ENCODE results near the gene ING4.

The ING4 gene

DNA sequence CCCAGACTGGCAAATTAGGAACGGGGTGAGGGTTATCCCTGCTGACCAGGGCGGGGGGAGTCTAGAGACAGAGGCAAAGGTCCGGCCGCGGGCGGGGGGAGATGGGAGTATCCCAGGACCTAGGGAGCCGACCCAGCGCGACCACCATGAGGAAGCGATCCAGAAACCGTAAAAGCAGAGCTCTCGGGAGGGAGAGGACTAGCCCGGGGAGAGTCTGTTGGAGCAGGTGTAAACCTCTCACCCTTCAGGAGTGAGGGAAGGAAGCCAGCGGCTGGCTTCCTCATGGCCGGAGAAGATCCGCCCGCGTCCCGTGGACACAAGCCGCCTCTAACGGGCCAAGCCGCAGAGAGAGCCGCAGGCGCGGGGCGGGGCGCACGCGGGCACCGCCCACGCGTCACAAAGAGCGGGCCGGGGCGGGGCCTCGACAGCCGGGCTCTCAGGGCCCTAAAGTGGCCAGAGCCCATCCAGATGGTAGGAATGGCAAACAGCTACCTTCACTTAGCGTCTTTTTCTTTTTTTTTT is 15.8 kb downstream of the ING4 start, which contains the start of gene ACRBP:
TSS of gene ACRBP (minus strand) at position 350 of the 522 bp plus-strand sequence. CDS start at position 284, 66 bp downstream.
- in situ Hi-C loops (cut with MboI; ENCODE audit: low sequenced_read_pairs, unreplicated experiment), result no loop called here
- TF ChIP-seq, protein P1, sequence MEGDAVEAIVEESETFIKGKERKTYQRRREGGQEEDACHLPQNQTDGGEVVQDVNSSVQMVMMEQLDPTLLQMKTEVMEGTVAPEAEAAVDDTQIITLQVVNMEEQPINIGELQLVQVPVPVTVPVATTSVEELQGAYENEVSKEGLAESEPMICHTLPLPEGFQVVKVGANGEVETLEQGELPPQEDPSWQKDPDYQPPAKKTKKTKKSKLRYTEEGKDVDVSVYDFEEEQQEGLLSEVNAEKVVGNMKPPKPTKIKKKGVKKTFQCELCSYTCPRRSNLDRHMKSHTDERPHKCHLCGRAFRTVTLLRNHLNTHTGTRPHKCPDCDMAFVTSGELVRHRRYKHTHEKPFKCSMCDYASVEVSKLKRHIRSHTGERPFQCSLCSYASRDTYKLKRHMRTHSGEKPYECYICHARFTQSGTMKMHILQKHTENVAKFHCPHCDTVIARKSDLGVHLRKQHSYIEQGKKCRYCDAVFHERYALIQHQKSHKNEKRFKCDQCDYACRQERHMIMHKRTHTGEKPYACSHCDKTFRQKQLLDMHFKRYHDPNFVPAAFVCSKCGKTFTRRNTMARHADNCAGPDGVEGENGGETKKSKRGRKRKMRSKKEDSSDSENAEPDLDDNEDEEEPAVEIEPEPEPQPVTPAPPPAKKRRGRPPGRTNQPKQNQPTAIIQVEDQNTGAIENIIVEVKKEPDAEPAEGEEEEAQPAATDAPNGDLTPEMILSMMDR (IDR thresholded peaks at IDR 0.05; ENCODE audit: borderline replicate concordance, control extremely low read depth, extremely low read depth, insufficient read depth, missing control alignments), result no peak
- peak; percentile 81 for DNase-seq (ENCODE audit: low spot score)

DNA sequence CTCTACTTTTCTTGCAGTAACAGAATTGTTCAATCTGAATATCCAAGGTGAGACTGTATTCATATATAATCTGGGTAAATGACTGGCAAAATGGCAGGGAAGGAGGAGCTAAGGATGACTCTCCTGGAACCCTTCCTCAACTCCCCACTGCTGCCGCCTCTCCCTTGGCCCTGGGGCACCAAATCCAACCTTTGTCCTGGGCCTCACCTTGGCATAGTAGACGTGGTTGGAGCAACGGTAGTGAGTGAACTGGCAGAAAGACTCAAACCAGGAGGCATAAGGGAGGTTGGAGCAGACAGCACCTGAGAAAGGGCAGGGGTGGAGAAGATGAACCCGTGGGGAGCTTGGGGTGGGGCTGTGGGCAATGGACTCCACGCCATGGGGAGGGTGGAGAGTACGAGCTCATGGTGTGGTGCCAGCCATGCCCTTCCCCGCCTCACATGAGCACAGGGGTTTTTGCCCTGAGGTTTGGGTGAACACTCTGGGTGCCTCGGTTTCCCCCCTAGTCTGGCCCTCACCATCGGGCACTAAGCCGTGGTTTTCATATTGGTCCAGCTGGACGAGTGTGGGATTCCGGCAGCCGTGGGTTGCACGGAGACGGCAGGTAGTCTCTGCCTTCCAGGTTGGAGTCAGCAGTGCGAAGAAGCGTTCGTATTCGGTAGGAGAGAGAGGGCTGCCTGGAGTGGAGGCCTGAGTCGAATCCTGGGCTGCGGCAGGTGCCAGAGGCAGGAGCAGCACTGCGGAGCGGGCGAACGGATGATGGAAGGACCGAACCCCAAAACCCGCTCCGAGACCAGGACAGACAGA is 16.4 kb downstream of the ING4 start:
- TF ChIP-seq, protein P1 (IDR thresholded peaks at IDR 0.05; ENCODE audit: borderline replicate concordance, control extremely low read depth, extremely low read depth, insufficient read depth, missing control alignments), result no peak
- no peak for DNase-seq (ENCODE audit: low spot score)
- in situ Hi-C loops (cut with MboI; ENCODE audit: low sequenced_read_pairs, unreplicated experiment), result no loop called here

DNA sequence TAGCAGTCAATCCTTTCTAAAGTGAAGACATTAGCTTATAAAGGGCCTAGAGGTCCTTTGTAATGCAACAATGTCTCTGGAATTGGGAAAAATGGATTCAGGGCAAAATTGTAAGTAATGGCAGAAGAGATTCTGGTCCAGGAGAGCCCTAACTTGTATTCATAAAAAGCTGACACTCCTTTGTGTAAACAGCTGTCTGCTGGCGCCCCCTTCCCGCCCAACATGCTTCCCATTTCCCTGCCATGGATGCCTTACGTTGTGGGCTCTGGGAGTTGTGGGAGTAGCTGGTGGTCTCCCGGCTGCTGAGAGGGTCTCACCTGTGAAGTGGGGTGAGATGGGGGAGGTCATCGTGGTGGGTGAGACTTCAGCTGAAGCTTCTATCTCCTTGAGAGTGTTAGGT is 18.0 kb downstream of the ING4 start:
- TF ChIP-seq, protein P1 (IDR thresholded peaks at IDR 0.05; ENCODE audit: borderline replicate concordance, control extremely low read depth, extremely low read depth, insufficient read depth, missing control alignments), result peak; percentile 30
- DNase-seq (ENCODE audit: low spot score), result no peak
- in situ Hi-C loops (cut with MboI; ENCODE audit: low sequenced_read_pairs, unreplicated experiment), result no loop called here

DNA sequence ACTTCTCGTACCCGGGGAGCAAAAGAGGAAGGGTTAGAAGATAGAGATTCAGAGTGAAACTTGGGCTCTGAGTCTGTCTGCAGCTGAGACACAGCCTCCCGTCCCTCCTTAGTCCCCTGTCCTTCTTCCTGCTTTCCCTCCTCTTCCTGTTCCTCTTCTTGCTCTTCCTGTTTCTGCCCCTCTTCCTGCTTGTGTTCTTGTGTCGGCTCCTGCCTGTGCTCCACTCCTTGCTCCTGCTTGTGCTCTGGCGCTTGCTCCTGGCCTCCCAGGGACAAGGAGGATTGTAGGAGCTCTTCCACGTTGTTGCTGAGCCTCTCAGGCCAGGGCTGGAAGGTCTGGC is 18.7 kb downstream of the ING4 start:
- peak; percentile 60 for DNase-seq (ENCODE audit: low spot score)
- TF ChIP-seq, protein P1 (IDR thresholded peaks at IDR 0.05; ENCODE audit: borderline replicate concordance, control extremely low read depth, extremely low read depth, insufficient read depth, missing control alignments), result no peak
- in situ Hi-C loops (cut with MboI; ENCODE audit: low sequenced_read_pairs, unreplicated experiment), result no loop called here

DNA sequence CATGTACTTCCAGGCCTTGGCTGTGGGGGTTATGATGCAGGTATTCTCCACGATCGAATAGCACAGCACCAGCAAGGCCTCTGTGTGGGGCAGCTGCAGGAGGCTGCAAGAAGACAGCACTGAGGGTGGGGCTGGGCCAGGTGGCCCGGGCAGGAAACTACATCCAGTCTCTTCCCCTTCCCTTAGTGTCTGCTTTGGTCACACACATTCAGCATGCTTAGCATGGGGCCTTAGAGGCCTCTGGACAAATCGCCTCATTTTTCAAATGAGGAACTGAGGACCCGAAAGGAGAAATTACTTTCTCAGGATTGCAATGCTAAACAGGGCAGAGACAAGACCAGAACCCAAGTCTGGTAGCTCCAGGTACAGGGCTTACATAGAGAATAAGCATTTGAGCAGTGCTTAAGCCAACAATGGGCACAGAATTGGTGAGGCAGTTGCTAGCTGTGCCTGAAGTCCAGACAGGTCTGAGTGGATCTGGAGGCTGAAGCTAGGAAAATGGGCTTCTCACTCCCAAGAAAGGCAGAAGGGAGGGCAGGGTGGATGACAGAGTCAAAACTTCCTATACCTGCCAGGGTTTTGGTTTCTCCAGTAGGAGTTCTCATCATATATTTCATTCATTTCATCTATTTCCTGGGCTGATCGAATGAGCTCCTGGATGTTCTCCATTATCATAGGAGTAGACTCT is 19.2 kb downstream of the ING4 start:
- in situ Hi-C loops (cut with MboI; ENCODE audit: low sequenced_read_pairs, unreplicated experiment), result no loop called here
- TF ChIP-seq, protein P1 (IDR thresholded peaks at IDR 0.05; ENCODE audit: borderline replicate concordance, control extremely low read depth, extremely low read depth, insufficient read depth, missing control alignments), result no peak
- no peak for DNase-seq (ENCODE audit: low spot score)

DNA sequence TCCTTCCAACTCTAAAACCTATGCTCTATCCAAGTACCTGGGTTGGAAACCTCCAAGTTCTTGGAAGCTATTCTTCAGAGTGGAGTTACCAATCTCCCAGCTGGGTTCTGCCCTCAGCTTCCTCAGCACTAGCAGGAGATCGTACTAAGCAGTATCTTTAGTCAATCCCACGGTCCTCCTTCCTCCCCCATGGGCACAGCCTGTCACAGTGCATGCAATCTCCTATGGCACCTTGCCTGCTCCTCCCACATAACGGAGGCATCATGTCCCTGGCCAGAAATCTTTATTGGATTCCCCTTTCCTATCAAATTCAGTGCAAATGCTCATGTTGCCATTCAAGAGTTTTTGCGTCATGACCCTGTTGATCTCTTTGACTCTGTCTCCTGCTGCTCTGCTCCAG is 21.8 kb downstream of the ING4 start:
- in situ Hi-C loops (cut with MboI; ENCODE audit: low sequenced_read_pairs, unreplicated experiment), result no loop called here
- DNase-seq (ENCODE audit: low spot score), result no peak
- TF ChIP-seq, protein P1 (IDR thresholded peaks at IDR 0.05; ENCODE audit: borderline replicate concordance, control extremely low read depth, extremely low read depth, insufficient read depth, missing control alignments), result no peak

Data from GM13976 (cell line).